Heart right ventricle (tissue), 16 donors: ENCODE data around the gene SLC66A1. TPM values are rescaled to one million over a fixed set of nuclear protein-coding genes. Genes with fewer than 3 reads are reported as not detected.
"Not testable (repeated sequence)": the region's sequence is repeated elsewhere in the genome, so short reads cannot be mapped to it uniquely, and the experiment has no call there.

Experiments
- ATAC-seq, 8 donors: fragments of 200-7000 bp; cut with Tn5 transposase; one replicate each; pipeline ENCODE4 v1.9.1; 2020; ENCODE audit warnings: mild to moderate bottlenecking in 8 of 8, moderate library complexity in 8 of 8, moderate number of reproducible peaks in 1 of 8
- DNase-seq, 2 donors: peaks; one replicate each; pipeline ENCODE4 v3.0.0-alpha.2; 2020
- H3K27ac ChIP-seq, 10 donors: fragments of 200-600 bp; sonication (generic) in 2 of 10; one replicate each; pipeline versions ENCODE4 v1.5.0 to v1.8.0; 2020 to 2022; ENCODE audit warnings: mild to moderate bottlenecking in 3 of 10
- H3K27me3 ChIP-seq, 7 donors: fragments of 200-600 bp; one replicate each; pipeline ENCODE4 v1.8.0; 2021 to 2022; ENCODE audit warnings: mild to moderate bottlenecking in 2 of 7
- H3K36me3 ChIP-seq, 9 donors: fragments of 200-600 bp; sonication (generic) in 1 of 9; one replicate each; pipeline versions ENCODE4 v1.5.0 to v1.8.0; 2020 to 2022; ENCODE audit warnings: mild to moderate bottlenecking in 2 of 9
- H3K4me1 ChIP-seq, 9 donors: fragments of 200-600 bp; sonication (generic) in 1 of 9; one replicate each; pipeline versions ENCODE4 v1.5.0 to v1.8.0; 2020 to 2022; ENCODE audit warnings: mild to moderate bottlenecking in 4 of 9
- H3K4me3 ChIP-seq, 10 donors: fragments of 200-600 bp; sonication (generic) in 2 of 10; one replicate each; pipeline versions ENCODE4 v1.5.0 to v1.8.0; 2020 to 2022; ENCODE audit warnings: mild to moderate bottlenecking in 7 of 10, moderate library complexity in 2 of 10
- H3K9me3 ChIP-seq, 11 donors: fragments of 200-600 bp in 10 of 11; sonication (generic) in 2 of 11; one replicate each; pipeline versions ENCODE4 v1.5.0 to v1.8.0; 2013 to 2022; ENCODE audit warnings: mild to moderate bottlenecking in 2 of 11, control low read depth in 1 of 11, moderate library complexity in 1 of 11
- CTCF ChIP-seq, 9 donors: fragments of 200-600 bp; sonication (generic) in 2 of 9; IDR thresholded peaks; one replicate each; pipeline versions ENCODE4 v1.5.0 to v1.8.0; 2021 to 2022; ENCODE audit warnings: antibody characterized with exemption in 9 of 9, mild to moderate bottlenecking in 5 of 9, moderate library complexity in 1 of 9
- WGBS, 2 donors: extraction: QIAGEN DNeasy Blood & Tissue Kit; methylation state at CpG; one replicate each; pipeline ENCODE4 v1.1.7; 2013; ENCODE audit warnings: inconsistent platforms in 1 of 2; 5-methylcytosine and 5-hydroxymethylcytosine counted together
- intact Hi-C, 10 donors: fragments of 100-400 bp; cut with DNase I; formaldehyde crosslinking; loops; one replicate each; pipeline versions ENCODE4 v1.11.1 to v1.14.2; 2022
- polyA plus RNA-seq, 2 donors: library from polyadenylated mRNA; stranded (reverse); fragments of 200-250 nt; gene quantifications; one replicate each; pipeline ENCODE4 v1.2.3, GENCODE V29; 2013
- total RNA-seq, 10 donors: library from RNA; stranded (reverse); fragmentation: NEBNext Ultra II Directional in 3 of 10; extraction: Animal tissue kit (Norgen Biotek cat#: 25700) in 3 of 10; gene quantifications; one replicate each; pipeline versions ENCODE4 v1.2.1 to v1.2.4, GENCODE V29; 2021 to 2023
- donor health status: Arrhythmogenic right ventricular cardiomyopathy.
- donor health status: ischemic (EF 13 %, LVEDD 7.1; RV severe dilation, severe dysfunction).
- donor health status: healthy with polysubstance abuse.
- donor health status: DM: no; HTN: yes; CAD: no.
- donor health status: DM: no; HTN: no; CAD: no.
- donor health status: ischemic (EF 25% LVEDD 6.9; RV normal size, moderate dysfunction).
- donor health status: ischemic (EF 25% LVEDD 5.7; RV mildly dilated, moderate dysfunction).
- donor health status: healthy.
- donor health status: DM: yes; HTN: yes; CAD: no.
- donor health status: Ischemic cardiomyopathy.
- donor health status: ischemic (EF 35%, LVEDD 5.7; RV mildly dilated, moderate dysfunction).
- donor health status: nonischemic (EF 11% LVEDD 7.7; RV severe dilation, severe dysfunction).
- donor health status: DM: yes; HTN: yes; CAD: no.
- donor health status: PGD.
- donor health status: ischemic (EF 29% LVEDD 5.4; RV normal size, mild dysfunction).
- donor health status: nonischemic (EF 23%, LVEDD 6.1; RV moderate dilation, normal function).

The SLC66A1 gene
- total and polyA plus RNA-seq, 12 donors, result 4.2 to 18.0 (median 7.1) TPM

- intact Hi-C loops, H3K4me3 ChIP-seq, H3K4me1 ChIP-seq, H3K9me3 ChIP-seq, H3K36me3 ChIP-seq, DNase-seq, ATAC-seq, H3K27ac ChIP-seq: not testable (repeated sequence)
- 46 to 83% methylated on average over 7 to 9 of the region's 9 CpGs for WGBS, 2 donors
- TF ChIP-seq CTCF (IDR thresholded peaks at IDR 0.05), result peak in 2 of 9 donors; percentile 16 to 20
- H3K27me3 ChIP-seq, result peaks cover 0 to 17% (median 7%) of the 10 kb centered on the region in 7 donors
Observed at GRCh38 chr1:19269427-19270342, 42.4 kb upstream of the SLC66A1 start.

- H3K36me3 ChIP-seq, intact Hi-C loops, H3K4me3 ChIP-seq, H3K27ac ChIP-seq, H3K4me1 ChIP-seq, DNase-seq, H3K9me3 ChIP-seq, ATAC-seq: not testable (repeated sequence)
- WGBS, 2 donors, result 87 to 91% methylated on average over 6 of the region's 6 CpGs
- peaks cover 0 to 20% (median 7%) of the 10 kb centered on the region in 7 donors for H3K27me3 ChIP-seq
Observed at GRCh38 chr1:19270343-19270730, 41.8 kb upstream of the SLC66A1 start.

DNA sequence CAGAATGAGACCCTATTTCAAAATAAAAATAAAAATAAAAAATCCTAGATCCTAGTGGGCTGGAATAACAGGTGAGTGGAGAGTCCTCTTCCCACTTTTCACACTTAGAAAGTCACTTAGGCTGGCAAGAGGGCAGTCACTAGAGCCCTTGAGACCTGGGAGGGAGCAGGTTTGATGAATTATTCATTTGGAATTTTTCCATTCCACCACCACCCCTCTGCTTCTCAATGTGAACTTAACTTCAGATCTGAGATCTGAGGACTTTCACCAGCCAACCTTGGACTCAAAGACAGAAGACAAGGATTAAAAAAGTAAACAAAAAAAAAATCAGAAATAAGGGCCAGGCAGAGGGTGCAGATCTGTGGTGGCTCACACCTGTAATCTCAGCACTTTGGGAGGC is 40.1 kb upstream of the SLC66A1 start:
- DNase-seq, result no peak

DNA sequence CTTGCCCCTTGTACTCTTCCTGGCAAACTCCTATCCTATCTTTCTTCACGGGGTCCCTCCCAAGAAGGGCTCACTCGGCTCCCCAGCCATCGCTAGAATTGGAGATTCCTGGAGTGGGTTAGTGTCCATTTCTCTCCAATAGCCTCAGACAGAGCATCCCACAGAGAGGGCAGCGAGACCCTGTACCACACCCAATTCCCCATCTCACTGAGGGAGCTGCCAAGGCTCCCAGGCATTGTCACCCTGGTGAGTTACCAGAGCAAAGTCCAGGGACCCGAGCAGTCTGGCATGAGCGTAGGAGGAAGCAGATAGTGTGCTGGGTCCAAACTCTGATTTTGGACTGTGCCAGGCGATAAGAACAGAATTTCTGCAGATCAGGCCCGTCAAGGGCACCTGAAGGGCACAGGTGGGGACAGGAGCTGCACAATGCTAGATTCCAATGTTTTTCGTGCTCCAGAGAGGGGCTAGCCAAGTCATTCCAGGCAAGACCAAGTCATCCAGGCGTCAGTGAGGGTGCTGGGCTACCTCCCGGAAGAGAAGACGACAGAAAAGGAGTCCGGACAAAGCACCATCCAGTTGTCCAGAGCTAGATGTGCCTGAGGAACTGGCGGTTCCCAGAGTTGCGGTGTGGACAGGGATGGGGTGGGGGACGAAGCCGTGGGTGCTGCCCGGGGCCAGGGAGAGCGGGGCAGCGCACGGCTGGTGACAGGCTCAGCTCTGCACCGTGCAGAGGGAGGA is 38.9 kb upstream of the SLC66A1 start:
- WGBS, 2 donors, result 83 to 88% methylated on average over 21 to 22 of the region's 22 CpGs

More for the DNA sequence above, 40.1 kb upstream of the SLC66A1 start:
- no peak for TF ChIP-seq CTCF (IDR thresholded peaks at IDR 0.05)
- peaks cover 0 to 20% (median 7%) of the 10 kb centered on the region in 7 donors for H3K27me3 ChIP-seq
- H3K4me1 ChIP-seq, result peaks cover 0 to 4% (median 0%) of the 10 kb centered on the region in 9 donors
- H3K9me3 ChIP-seq, result peaks cover 0 to 19% (median 4%) of the 10 kb centered on the region in 11 donors
- ATAC-seq, result no peak
- H3K36me3 ChIP-seq, result no peaks in the 10 kb centered on the region
- no peak overlapping the region for H3K27ac ChIP-seq
- intact Hi-C loops, result no loop called here
- no peak overlapping the region for H3K4me3 ChIP-seq

GRCh38 chr1:19273844-19274531 is 38.1 kb upstream of the SLC66A1 start:
- peaks cover 0 to 20% (median 7%) of the 10 kb centered on the region in 7 donors for H3K27me3 ChIP-seq
- peak overlapping the region in 6 of 10 donors; percentile 6 to 22 (median 15) for H3K4me3 ChIP-seq
- H3K27ac ChIP-seq, intact Hi-C loops, DNase-seq, H3K4me1 ChIP-seq, H3K36me3 ChIP-seq: not testable (repeated sequence)
- H3K9me3 ChIP-seq, result peaks cover 0 to 30% (median 7%) of the 10 kb centered on the region in 11 donors
- WGBS, 2 donors, result 15 to 16% methylated on average over 39 to 52 of the region's 66 CpGs
- ATAC-seq, result peak in 7 of 8 donors; percentile 27 to 70 (median 57)

More for the DNA sequence above, 38.9 kb upstream of the SLC66A1 start:
- intact Hi-C loops, result no loop called here
- DNase-seq (no peak), ATAC-seq (peak in 3 of 8 donors; percentile 9 to 48 (median 30))
- Histone ChIP-seq H3K4me1 (peaks cover 0 to 4% (median 0%) of the 10 kb centered on the region in 9 donors), H3K27ac (no peak overlapping the region), H3K4me3 (peak overlapping the region in 4 of 10 donors; percentile 10 to 22 (median 15)), H3K9me3 (peaks cover 0 to 30% (median 7%) of the 10 kb centered on the region in 11 donors), H3K27me3 (peaks cover 0 to 20% (median 7%) of the 10 kb centered on the region in 7 donors), H3K36me3 (no peaks in the 10 kb centered on the region)
- no peak for TF ChIP-seq CTCF (IDR thresholded peaks at IDR 0.05)
